ENCODE results near the gene CDC42SE1.
"Not testable (repeated sequence)": the region's sequence is repeated elsewhere in the genome, so short reads cannot be mapped to it uniquely, and the experiment has no call there.

The CDC42SE1 gene

GRCh38 chr1:151059109-151060006 is at the start of gene CDC42SE1:
Gene CDC42SE1, minus strand, starts transcription at chr1:151059622. Its CDS starts 3,892 bp downstream, at chr1:151055730.
- peak; percentile 87 for DNase-seq

- no peak for DNase-seq
Observed at GRCh38 chr1:151108331-151108730, 48.9 kb upstream of the CDC42SE1 start.

GRCh38 chr1:151106894-151107293 is 47.5 kb upstream of the CDC42SE1 start:
- DNase-seq, result peak; percentile 3

GRCh38 chr1:151104630-151105029 is 45.2 kb upstream of the CDC42SE1 start:
- DNase-seq, result no peak

GRCh38 chr1:151098126-151098525 is 38.7 kb upstream of the CDC42SE1 start:
- DNase-seq, result no peak

GRCh38 chr1:151097426-151097825 is 38.0 kb upstream of the CDC42SE1 start:
- not testable (repeated sequence) for DNase-seq

GRCh38 chr1:151085953-151086559 is 26.6 kb upstream of the CDC42SE1 start:
- DNase-seq, result no peak

- no peak for DNase-seq
Observed at GRCh38 chr1:151072224-151072623, 12.8 kb upstream of the CDC42SE1 start.

GRCh38 chr1:151070474-151071276 is 11.3 kb upstream of the CDC42SE1 start, which contains the start of gene GABPB2:
Gene GABPB2, plus strand, starts transcription at chr1:151070761. Its CDS starts 17,429 bp downstream, at chr1:151088190.
- peak; percentile 83 for DNase-seq

GRCh38 chr1:151069103-151069486 is 9.7 kb upstream of the CDC42SE1 start:
- no peak for DNase-seq

- DNase-seq, result no peak
Observed at GRCh38 chr1:151067185-151067584, 7.8 kb upstream of the CDC42SE1 start.

GRCh38 chr1:151065089-151065645 is 5.7 kb upstream of the CDC42SE1 start:
- DNase-seq, result no peak

- DNase-seq, result peak; percentile 60
Observed at GRCh38 chr1:151062741-151063371, 3.4 kb upstream of the CDC42SE1 start.

- no peak for DNase-seq
Observed at GRCh38 chr1:151061704-151062103, 2.3 kb upstream of the CDC42SE1 start.

GRCh38 chr1:151060657-151061421 is 1.4 kb upstream of the CDC42SE1 start:
- DNase-seq, result no peak

GRCh38 chr1:151060007-151060656 is 710 bp upstream of the CDC42SE1 start, which contains the start of gene MLLT11:
Gene MLLT11, plus strand, starts transcription at chr1:151060397. Its CDS starts 6,828 bp downstream, at chr1:151067225.
- no peak for DNase-seq

- no peak for DNase-seq
Observed at GRCh38 chr1:151058692-151059091, 730 bp downstream of the CDC42SE1 start.

GRCh38 chr1:151056149-151056548 is 3.3 kb downstream of the CDC42SE1 start:
- peak; percentile 16 for DNase-seq

- DNase-seq, result no peak
Observed at GRCh38 chr1:151055581-151055980, 3.8 kb downstream of the CDC42SE1 start.

- no peak for DNase-seq
Observed at GRCh38 chr1:151054971-151055547, 4.4 kb downstream of the CDC42SE1 start.
